Osteocyte (in vitro differentiated cells): ENCODE measurements around the gene TSSK6. TPM values are rescaled to one million over a fixed set of nuclear protein-coding genes. Genes with fewer than 3 reads are reported as not detected.

Experiments used
- DNase-seq: peaks from one replicate; pipeline ENCODE4 v3.0.0; 2021; ENCODE audit warnings: mixed read lengths; ENCODE audit not compliant: unreplicated experiment; ENCODE audit errors: extremely low spot score
- H3K27ac Mint-ChIP-seq: one replicate; pipeline ENCODE4 v1.8.0; 2021; ENCODE audit warnings: mild to moderate bottlenecking, mixed read lengths; ENCODE audit not compliant: unreplicated experiment
- H3K27me3 Mint-ChIP-seq: one replicate; pipeline ENCODE4 v1.8.0; 2021; ENCODE audit warnings: mixed read lengths; ENCODE audit not compliant: unreplicated experiment
- H3K36me3 Mint-ChIP-seq: one replicate; pipeline ENCODE4 v1.8.0; 2021; ENCODE audit warnings: mixed read lengths; ENCODE audit not compliant: unreplicated experiment
- H3K4me1 Mint-ChIP-seq: one replicate; pipeline ENCODE4 v1.8.0; 2021; ENCODE audit warnings: mixed read lengths; ENCODE audit not compliant: unreplicated experiment
- H3K4me3 Mint-ChIP-seq: one replicate; pipeline ENCODE4 v1.8.0; 2021; ENCODE audit warnings: mild to moderate bottlenecking, moderate library complexity, mixed read lengths; ENCODE audit not compliant: unreplicated experiment
- H3K9me3 Mint-ChIP-seq: one replicate; pipeline ENCODE4 v1.8.0; 2021; ENCODE audit warnings: mixed read lengths; ENCODE audit not compliant: unreplicated experiment
- total RNA-seq: library from RNA; stranded (reverse); gene quantifications from 2 replicates; pipeline ENCODE4 v1.2.1, GENCODE V29; 2021
- TF ChIP-seq, protein P1 (sequence below): fragments of 200-600 bp; sonication (generic); IDR thresholded peaks from 2 replicates; pipeline ENCODE4 v1.5.0; 2021; ENCODE audit warnings: antibody characterized with exemption, mild to moderate bottlenecking, moderate library complexity

The TSSK6 gene
- total RNA-seq, 1 donor from 2014 or later: 1.7 TPM

DNA sequence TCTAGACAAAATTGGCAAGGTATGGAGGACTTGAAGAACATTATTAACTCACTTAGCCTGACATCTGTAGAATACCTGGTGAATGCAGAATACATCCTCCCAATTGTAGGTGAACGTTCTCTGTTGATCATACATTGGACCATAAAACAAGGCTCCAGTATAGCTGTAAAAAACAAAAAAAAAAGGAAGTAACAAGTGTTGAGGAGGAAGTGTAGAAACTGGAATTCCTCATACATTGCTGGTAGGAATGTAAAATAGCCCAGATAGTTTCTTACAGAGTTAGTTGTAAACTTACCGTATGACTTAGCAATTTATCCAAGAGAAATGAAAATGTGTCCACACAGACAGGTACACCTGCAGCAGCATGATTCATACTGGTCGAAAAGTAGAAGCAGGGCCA is 44.8 kb downstream of the TSSK6 start:
- H3K4me1 Mint-ChIP-seq: peaks cover 25% of the 10 kb centered on the region
- H3K9me3 Mint-ChIP-seq: peaks cover 12% of the 10 kb centered on the region
- peaks cover 40% of the 10 kb centered on the region for H3K36me3 Mint-ChIP-seq
- H3K27me3 Mint-ChIP-seq: no peaks in the 10 kb centered on the region
- DNase-seq: no peak
- TF ChIP-seq, protein P1, sequence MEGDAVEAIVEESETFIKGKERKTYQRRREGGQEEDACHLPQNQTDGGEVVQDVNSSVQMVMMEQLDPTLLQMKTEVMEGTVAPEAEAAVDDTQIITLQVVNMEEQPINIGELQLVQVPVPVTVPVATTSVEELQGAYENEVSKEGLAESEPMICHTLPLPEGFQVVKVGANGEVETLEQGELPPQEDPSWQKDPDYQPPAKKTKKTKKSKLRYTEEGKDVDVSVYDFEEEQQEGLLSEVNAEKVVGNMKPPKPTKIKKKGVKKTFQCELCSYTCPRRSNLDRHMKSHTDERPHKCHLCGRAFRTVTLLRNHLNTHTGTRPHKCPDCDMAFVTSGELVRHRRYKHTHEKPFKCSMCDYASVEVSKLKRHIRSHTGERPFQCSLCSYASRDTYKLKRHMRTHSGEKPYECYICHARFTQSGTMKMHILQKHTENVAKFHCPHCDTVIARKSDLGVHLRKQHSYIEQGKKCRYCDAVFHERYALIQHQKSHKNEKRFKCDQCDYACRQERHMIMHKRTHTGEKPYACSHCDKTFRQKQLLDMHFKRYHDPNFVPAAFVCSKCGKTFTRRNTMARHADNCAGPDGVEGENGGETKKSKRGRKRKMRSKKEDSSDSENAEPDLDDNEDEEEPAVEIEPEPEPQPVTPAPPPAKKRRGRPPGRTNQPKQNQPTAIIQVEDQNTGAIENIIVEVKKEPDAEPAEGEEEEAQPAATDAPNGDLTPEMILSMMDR: no peak
- no peak overlapping the region for H3K4me3 Mint-ChIP-seq
- no peak overlapping the region for H3K27ac Mint-ChIP-seq

DNA sequence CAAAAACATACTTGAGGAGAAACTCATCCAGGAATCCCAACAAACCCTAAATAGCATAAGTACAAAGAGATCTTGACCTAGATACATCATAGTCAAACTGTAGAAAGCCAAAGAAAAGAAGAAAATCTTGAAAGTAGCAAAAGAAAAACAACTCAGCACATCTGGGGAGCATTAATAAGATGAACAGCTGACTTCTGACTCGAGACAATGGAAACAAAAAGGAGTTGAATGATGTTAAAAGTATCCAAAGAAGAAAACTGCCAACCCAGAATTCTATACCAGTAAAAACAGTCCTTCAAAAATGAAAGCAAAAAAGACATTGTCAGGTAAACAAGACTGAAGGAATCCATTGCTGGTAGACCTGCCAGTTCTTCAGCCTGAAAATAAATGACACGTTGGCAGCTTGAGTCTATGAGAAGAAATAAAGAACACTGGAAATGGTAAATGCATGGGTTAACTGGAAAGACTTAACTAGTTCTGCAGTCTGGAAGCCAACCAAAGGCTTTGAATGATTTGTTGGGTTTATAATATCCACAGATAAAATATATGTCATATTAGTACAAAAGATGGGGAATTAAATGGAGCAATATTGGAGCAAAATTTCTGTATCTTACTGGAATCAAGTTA is 46.8 kb downstream of the TSSK6 start:
- H3K27ac Mint-ChIP-seq: no peak overlapping the region
- no peaks in the 10 kb centered on the region for H3K27me3 Mint-ChIP-seq
- peaks cover 33% of the 10 kb centered on the region for H3K4me1 Mint-ChIP-seq
- TF ChIP-seq, protein P1: no peak
- no peak overlapping the region for H3K4me3 Mint-ChIP-seq
- H3K36me3 Mint-ChIP-seq: peaks cover 44% of the 10 kb centered on the region
- H3K9me3 Mint-ChIP-seq: peaks cover 12% of the 10 kb centered on the region
- DNase-seq: no peak

DNA sequence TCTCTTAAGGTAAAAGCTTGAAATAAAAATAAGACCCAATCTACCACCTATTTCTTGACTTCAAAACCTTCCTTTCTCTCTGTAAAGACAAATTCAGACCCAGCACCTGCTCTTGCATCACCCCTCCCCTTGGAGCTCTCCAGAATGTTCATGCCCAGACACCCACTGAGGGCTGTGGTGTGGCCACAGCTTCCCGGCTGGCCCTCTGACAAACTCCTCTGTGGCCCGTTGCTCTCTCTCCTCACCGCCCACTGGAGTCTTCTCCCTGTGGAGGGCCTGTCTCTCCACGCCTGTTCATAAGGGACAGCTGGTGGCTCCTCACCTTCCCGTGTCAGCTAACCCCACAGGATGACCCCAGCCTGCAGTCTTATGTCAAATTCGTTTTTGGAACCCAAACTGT is 49.1 kb downstream of the TSSK6 start:
- Mint-ChIP-seq H3K4me1 (peaks cover 45% of the 10 kb centered on the region), H3K4me3 (no peak overlapping the region), H3K36me3 (peaks cover 42% of the 10 kb centered on the region), H3K27ac (peak overlapping the region; percentile 18), H3K9me3 (peaks cover 12% of the 10 kb centered on the region), H3K27me3 (no peaks in the 10 kb centered on the region)
- TF ChIP-seq, protein P1: no peak
- no peak for DNase-seq

DNA sequence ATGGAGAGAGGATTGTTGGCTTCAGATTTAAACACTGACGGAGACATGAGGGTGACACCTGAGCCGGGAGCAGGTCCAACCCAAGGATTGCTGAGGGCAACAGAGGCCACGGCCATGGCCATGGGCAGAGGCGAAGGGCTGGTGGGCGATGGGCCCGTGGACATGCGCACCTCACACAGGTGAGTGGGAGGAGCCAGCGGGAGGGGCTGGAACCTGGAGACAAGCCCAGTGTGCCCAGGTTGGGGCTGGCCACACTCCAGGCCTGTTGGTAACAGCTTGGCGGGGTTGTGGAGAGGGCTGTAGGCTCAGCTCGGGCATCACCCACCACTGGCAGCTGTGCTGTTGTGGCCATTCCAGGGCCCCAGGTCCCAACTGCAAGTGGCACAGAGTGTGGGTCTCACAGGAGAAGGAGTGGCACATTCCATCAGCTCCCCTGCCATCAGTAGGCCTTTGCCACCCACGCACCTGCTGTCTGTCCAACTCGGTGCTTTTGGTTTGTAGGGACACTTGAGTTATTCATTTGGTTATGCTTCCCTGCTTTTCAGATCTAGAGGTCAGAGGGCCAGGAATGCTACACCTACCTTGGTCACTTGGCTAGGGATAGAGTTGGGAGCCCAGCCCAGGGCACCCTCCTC is 49.8 kb downstream of the TSSK6 start:
- peaks cover 11% of the 10 kb centered on the region for H3K9me3 Mint-ChIP-seq
- DNase-seq: no peak
- TF ChIP-seq, protein P1: no peak
- peaks cover 49% of the 10 kb centered on the region for H3K4me1 Mint-ChIP-seq
- no peak overlapping the region for H3K4me3 Mint-ChIP-seq
- H3K27me3 Mint-ChIP-seq: no peaks in the 10 kb centered on the region
- peak overlapping the region; percentile 91 for H3K27ac Mint-ChIP-seq
- H3K36me3 Mint-ChIP-seq: peaks cover 41% of the 10 kb centered on the region

DNA sequence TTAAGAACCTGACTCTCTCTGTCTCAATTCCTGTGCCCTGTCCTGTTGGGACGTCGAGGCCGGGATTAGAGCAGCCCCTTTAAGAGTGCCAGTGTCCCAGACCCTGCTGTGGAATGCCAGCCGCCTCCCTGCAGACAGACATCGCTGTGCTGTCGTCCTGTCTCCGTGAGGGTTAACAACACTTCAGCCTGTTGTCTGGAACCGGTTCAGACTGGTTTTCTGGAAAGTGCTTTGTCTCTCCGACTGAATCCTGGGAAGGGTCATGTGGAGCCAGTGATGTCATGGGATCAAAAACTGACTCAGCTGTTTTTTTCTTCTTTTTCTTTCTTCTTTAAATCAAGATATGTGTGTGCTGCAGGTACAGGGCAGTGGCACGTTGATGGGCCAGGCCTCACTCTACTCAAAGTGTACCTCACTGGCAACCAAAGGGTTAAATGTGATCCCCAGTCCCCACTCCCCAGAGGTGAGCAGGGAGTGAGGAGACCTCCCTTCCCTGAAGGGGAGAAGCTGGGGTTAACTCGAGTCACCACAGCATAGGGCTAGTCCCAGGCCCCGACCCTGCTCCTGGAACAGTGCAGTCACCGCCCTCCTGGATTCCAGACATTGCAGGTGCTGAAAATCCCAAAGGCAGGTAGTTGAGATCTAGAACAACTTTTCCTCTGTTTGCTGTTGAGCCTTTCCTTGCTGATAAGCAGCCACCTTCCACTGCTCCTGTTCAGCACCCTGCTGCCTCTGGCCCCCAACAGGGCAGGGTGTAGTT is 50.8 kb downstream of the TSSK6 start:
- Mint-ChIP-seq H3K4me3 (no peak overlapping the region), H3K27ac (peak overlapping the region; percentile 91)
- DNase-seq: no peak

More for the DNA sequence above, 50.8 kb downstream of the TSSK6 start:
- H3K4me1 Mint-ChIP-seq: peaks cover 58% of the 10 kb centered on the region
- H3K27me3 Mint-ChIP-seq: no peaks in the 10 kb centered on the region
- TF ChIP-seq, protein P1: no peak
- H3K9me3 Mint-ChIP-seq: peaks cover 8% of the 10 kb centered on the region
- H3K36me3 Mint-ChIP-seq: peaks cover 38% of the 10 kb centered on the region
